Stimulated activated CD4-positive, alpha-beta T cell treated with anti-CD3 and anti-CD28 coated beads, Interleukin-15, amount 100 ng/mL, for 48 hours (primary cell): Measurements from ENCODE around the gene NOLC1.

Experiments used
- DNase-seq, 2 donors: peaks; one replicate each; pipeline ENCODE4 v3.0.0-alpha.2; 2020; ENCODE audit warnings: low read depth in 2 of 2

The NOLC1 gene

GRCh38 chr10:102200751-102201640 lies 48.8 kb downstream of the NOLC1 start:
- DNase-seq: no peak

DNA sequence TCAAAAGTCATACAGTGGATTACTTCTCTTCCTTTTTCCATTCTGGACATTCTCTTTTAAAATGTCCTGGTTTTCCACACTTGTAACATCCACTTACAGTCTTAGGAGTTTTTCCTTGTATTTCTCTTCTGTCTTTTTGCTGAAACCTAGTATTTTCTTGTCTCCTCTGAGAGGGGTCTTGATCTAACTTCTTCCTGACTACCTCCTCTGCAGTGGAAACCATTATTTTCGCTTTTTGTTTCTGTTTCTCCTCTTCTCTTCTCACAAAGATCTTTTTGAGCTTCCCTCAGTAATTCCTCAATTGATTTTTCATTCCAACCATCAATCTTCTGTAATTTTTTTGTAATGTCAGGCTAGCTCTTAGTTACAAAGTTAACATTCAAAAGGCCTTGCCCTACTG lies 50.2 kb downstream of the NOLC1 start:
- no peak for DNase-seq

DNA sequence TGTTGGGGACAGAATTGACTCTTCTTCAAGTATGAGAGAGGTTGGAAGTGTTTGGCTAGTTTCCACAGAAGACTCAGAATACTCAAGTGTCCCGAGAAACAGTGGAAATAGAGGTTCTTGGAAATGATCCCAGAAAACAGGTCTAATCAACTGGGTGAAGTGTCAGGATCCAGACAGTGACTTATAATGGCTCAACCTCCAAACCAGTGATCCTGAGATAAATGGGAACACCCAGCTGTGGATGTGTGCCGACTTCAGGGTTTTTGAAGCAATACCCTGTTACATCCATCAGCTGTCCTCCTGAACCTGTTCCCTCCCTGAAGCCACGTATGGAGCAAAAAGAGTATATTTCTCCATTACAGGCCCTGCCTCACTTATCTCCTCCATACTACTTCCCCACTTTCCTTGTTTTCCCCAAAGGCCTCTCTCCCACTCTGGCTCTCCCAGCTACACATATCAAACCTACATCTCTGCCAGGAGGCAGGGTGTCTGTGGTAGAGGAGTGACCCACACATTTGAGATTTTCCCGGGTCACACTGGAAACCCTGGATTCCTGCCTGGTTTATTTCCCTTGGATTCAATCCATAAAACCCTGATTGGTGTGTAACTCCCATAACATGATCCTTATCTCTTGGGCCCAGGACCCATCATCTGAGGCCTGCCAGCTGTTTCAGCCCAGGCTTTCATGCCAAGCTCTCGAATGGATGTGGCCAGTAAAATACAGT lies 56.3 kb downstream of the NOLC1 start:
- DNase-seq: no peak

DNA sequence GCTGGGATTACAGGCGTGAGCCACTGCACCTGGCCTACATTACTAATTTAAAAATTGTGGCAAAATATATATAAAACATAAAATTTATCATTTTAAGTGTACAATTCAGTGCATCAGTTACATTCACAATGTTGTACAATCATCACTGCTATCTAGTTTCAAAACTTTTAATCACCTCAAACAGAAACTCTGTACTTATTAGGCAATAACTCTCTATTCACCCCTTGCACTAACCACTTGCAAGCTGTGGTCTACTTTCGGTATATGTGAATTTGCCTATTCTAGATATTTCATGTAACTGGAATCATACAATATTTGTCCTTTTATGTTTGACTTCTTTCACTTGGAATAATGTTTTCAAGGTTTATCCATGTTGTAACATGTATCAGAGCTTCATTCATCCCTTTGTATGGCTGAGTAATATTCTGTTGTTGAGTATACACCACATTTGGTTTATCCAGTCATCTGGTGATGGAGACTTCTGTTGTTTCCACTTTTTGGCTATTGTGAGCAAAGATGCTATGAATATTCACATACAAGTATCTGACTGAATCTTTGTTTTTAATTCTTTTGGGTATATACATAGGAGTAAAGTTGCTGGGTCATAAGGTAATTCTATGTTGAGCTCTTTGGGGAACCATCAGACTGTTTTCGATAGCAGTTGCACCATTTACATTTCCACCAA lies 59.6 kb downstream of the NOLC1 start:
- DNase-seq: no peak
